Ramos (cell line): Measurements from ENCODE around the gene C15orf62.

Experiments used
- in situ Hi-C: fragments of 300-500 bp; cut with MboI; formaldehyde crosslinking; loops from one replicate; pipeline ENCODE4 v1.14.3; 2022; ENCODE audit warnings: low sequenced_read_pairs; ENCODE audit not compliant: unreplicated experiment

The C15orf62 gene

GRCh38 chr15:40775740-40776536 lies 6.2 kb downstream of the C15orf62 start:
- in situ Hi-C loops: no loop called here

DNA sequence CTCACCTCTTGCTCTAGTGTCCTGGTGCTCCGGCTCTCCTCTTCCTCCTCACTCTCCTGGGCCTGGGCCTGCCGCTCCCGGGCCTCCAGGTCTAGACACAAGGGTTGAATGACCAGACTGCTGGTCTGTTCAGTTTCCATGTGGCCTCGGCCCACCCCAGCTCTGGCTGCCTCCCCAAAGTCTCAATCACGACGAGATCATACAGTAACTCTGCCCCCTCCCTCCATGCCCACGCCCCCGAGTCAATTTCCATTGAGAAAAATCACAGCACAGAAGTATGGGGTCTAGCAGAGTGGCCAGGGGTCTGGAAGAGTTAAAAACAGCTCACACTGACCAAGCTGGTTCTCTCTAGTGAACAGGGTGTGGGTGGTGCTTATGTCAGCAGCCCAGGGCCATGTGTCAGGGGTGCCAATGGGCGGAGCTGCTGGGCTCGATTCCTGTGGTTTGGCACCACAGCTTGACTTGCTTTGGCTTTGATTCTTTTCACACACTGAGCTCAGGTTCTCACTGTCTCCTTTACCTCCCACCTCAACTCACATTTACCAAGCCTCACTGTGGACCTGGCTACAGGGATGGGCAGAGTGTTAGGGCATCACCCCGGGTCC lies 6.9 kb downstream of the C15orf62 start:
- in situ Hi-C loops: no loop called here

DNA sequence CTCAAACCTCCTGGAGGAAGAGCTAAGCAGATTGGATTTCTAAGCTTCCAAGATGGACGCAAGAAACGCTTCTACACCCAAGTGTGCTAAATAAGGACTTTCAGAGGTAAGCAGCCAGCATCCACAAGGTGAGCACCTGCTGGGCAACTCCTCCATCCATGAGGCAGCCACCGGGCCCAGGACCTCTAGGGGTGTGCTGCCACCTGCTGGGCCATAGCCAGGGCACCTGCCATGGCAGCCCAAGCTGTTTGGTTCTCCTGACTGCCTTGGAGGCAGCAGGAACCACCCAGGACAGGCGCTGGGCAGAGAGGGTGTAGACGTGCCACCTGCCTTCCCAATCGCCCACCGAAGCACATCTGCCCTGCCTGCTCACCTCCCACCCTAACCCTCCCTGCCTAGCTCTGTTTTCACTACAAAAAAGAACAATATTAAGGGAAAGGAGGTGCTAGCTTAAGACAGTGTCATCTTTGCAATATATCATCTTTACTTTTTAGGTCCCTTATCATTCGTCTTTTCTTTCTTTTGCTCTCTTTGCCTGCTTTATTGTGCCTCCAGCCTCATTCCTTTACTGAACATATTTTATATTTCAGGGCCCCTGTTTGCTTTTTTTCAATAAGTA lies 12.9 kb downstream of the C15orf62 start:
- in situ Hi-C loops: loop anchor here (10.0 kb wide), 1 partner anchor 108 kb away; no protein-coding TSS in a partner anchor

DNA sequence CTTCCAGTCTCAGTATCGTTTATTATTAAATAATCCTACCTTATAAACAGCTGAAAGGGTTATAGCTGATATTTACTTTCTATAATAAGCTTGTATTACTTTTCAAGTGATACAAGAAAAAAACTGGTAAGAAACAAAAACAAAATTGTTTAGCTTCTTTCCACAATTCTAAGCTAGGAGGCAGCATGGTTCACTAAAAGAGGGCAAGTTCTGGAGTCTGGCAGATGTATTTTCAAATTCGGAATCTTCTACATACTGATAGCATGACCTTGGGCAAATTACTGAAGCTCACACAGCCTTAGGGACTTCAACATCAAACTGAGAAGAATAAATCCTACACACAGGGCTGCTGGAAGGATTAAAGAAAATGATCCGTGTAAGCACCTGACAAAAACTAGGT lies 15.4 kb downstream of the C15orf62 start:
- in situ Hi-C loops: loop anchor here (10.0 kb wide), 1 partner anchor 110 kb away; no protein-coding TSS in a partner anchor

DNA sequence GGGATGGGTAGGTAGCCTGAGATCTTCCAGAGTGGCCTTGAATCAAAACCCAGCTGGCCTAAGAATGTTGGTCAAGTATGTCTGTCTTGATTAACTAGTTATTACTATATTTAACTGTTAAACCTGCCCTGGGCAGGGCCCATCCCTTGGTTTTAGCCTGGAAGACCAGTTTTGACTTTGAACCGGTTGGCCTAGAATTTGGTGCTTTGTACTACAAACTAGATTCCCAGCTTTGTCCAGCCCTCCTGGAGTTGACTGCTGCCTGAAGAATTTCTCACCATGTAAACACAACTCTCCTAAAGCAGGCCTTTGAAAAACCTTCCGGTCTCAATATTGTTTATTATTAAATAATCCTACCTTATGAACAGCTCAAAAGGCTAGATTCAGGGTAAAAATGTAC lies 16.0 kb downstream of the C15orf62 start:
- in situ Hi-C loops: loop anchor here (10.0 kb wide), 1 partner anchor 111 kb away; no protein-coding TSS in a partner anchor

- in situ Hi-C loops: loop anchor here (10.0 kb wide), 1 partner anchor 113 kb away; no protein-coding TSS in a partner anchor
Observed at GRCh38 chr15:40787344-40787841, 17.6 kb downstream of the C15orf62 start.

GRCh38 chr15:40787991-40788390 lies 18.2 kb downstream of the C15orf62 start:
- in situ Hi-C loops: loop anchor here (10.0 kb wide), 1 partner anchor 113 kb away; no protein-coding TSS in a partner anchor

DNA sequence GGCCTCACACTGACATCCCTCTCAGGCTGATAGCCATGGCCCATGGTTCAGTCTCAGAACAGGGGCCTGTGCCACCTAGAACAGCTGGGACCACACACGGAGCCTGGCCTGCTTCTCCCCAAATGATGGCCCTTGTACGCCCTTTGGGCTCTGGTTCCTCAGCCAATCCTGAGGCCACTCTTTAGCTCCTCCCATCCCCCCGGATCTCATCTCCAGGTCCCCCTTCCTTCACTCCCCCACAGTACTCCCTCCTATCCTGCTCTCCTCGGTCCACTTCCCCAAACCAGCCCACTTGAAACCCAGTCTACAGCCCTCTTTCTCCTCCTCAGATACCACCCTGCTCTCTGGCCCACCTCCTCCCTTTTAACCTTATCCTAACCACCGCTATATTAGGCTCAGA lies 19.3 kb downstream of the C15orf62 start:
- in situ Hi-C loops: loop anchor here (10.0 kb wide), 1 partner anchor 114 kb away; no protein-coding TSS in a partner anchor

- in situ Hi-C loops: loop anchor here (10.0 kb wide), 1 partner anchor 115 kb away; no protein-coding TSS in a partner anchor
Observed at GRCh38 chr15:40789999-40790398, 20.2 kb downstream of the C15orf62 start.

- in situ Hi-C loops: no loop called here
Observed at GRCh38 chr15:40790718-40791117, 20.9 kb downstream of the C15orf62 start.

GRCh38 chr15:40792394-40792793 lies 22.6 kb downstream of the C15orf62 start:
- in situ Hi-C loops: no loop called here

GRCh38 chr15:40793216-40793989 lies 23.6 kb downstream of the C15orf62 start:
- in situ Hi-C loops: no loop called here

DNA sequence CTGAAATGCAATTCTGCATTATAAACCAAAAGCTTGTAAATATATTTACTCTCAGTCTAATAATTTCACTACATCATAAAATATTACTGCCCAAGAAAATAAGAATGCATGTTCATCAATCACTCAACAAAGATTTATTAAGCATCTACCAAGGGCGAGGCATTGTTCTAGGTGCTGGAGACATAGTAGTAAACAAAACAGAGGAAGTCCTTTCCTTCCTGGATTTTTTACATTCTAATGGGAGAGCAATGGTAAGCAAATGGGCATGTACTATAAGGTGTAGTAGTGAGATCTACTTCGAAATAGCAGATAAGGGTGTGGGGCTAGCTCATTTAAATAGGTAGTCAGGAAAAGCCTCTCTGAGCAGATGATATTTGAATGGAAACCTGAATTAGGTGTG lies 26.3 kb downstream of the C15orf62 start:
- in situ Hi-C loops: no loop called here

GRCh38 chr15:40796512-40796911 lies 26.7 kb downstream of the C15orf62 start:
- in situ Hi-C loops: no loop called here

DNA sequence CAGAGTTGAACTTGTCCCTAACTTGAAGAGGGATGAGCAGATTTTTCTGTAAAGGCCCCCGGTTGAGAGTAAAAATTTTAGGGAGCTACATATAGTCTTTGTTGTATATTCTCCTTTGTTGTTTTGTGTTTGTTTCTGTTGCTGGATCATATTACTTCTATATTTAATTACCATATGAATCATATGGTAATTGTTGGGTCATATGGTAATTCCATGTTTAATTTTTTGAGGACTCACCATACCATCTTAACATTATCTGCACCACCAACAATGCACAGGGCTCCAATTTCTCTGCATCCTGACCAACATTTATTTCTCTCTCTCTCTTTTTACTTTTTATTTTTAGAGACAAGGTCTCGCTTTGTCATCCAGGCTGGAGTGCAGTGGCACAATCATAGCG lies 29.7 kb downstream of the C15orf62 start:
- in situ Hi-C loops: no loop called here

DNA sequence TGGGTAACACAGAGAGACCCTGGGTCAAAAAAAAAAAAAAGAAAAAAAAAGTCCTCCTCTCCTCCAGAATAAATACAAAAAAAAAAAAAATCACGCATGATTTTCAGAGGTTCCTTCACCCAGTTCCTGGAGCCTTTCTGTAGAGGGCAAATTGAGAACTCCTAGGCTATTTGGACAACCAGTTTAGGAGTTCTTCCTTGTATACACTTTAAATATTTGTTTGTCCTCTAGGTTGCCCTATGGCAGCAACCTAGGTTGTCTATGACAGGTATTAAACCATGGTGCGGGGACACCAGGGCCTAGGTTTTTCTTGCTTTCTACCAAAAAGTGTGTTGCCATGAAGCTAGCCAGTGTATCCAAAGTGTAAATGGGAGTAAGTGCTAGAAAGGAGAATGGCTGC lies 33.3 kb downstream of the C15orf62 start:
- in situ Hi-C loops: no loop called here

DNA sequence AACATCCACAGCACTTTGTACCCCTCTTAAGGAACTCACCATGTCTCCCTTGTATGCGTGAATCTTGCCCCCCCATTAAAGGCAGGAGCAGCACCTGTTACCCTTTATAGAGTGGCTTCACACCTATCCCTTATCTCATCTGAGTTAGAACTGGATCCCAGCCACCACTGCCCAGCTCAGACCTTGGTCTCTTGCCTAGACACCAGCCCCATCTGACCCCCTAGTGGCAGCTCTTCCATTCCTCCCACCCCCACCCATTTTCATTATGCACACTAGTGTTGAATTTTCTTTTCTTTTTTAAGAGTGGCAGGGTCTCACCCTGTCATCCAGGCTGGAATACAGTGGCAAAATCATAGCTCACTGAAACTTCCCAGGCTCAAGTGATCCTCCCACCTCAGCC lies 33.9 kb downstream of the C15orf62 start:
- in situ Hi-C loops: no loop called here

GRCh38 chr15:40806672-40807027 lies 36.9 kb downstream of the C15orf62 start:
- in situ Hi-C loops: no loop called here

DNA sequence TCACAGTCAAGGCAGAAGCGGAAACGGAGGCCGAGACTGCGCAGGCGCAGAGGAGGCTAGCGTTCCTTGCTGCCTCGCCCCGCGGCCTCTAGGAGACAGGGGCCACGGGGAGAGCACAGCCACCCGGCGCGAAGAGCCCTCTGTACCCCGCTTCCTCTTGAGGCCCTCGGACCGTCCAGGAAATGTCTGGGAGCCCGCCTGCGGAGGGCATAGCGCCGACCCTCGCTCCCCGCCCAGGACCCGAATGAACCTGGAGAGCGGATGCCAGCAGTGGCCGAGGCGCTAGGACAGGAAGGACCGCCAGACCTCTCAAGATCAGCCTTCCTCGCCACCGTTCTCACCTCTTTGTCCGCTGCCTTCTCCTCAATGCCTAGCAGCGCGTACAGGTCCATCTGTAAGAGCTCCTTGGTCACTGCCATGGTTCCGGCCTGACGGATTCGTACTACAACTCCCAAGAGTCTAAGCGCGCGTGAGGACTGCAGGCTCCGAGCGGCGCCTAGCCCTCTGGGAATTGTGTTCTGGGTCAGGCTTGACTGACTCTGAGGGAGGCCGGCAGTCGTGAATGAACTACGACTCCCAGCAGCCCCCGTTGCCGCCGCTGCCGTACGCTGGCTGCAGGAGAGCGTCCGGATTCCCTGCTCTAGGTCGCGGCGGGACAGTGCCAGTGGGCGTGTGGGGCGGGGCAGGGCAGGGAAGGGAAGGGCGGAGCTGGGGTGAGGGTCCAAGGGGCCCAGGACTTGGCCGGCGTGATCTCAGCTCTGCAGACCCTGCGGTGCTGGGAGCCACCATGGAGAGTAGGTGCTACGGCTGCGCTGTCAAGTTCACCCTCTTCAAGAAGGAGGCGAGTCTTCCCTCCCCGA lies 37.5 kb downstream of the C15orf62 start, which contains the start of the genes DNAJC17 and ZFYVE19:
DNAJC17 (minus strand) TSS at position 446 of the 860 bp plus-strand sequence; CDS start at position 419, 27 bp downstream.
ZFYVE19 (plus strand) TSS at position 62 of the 860 bp plus-strand sequence; CDS start at position 563, 501 bp downstream.
- in situ Hi-C loops: no loop called here
